VCaP (cell line): ENCODE results near the gene NRM.

Source experiments
- H3K27ac ChIP-seq: fragments of 450-650 bp; 2 replicates; pipeline ENCODE4 v1.5.1; 2017
- TF ChIP-seq, protein P1 (sequence below): fragments of 450-650 bp; conservative IDR thresholded peaks from 2 replicates; pipeline ENCODE4 v1.5.1; 2017; ENCODE audit warnings: mild to moderate bottlenecking, moderate library complexity

The NRM gene

DNA sequence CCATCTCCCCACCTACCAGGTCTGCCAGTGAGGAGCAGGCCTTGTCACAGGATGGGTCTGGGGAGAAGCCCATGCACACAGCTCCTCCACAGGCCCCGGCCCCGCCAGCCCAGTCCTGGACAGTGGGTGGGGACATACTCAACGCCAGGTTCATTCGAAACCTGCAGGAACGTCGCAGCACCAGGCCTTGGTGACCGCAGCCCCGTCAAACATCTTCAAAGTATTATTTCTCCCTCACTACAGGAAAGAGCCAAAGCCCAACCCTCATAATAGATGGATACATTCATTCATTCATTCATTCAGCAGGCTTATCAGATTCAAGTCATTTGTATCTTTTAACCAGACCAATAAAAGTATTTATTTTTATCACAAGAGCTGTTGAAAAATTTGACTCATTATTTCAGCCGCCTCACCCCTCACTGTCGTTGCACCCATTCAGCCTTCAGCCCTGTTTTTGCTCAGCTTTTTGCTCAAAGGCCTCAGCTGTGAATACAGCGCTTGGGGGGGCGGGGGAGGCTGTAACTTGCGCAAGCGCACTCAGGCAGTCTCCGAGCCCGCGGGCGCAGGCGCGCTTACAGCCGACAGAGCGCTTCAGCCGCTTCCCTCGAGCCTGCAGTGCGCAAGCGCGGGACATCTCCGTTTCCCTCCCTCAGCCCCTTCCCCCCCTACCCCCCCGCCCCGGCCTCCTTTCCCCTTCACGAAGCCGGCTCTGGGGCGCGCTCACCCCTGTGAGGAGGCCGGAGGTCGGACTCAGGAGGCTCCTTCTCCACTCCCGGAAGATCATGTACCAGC lies 44.1 kb downstream of the NRM start, which contains the start of gene C6orf136:
C6orf136 (plus strand) TSS at position 684 of the 792 bp plus-strand sequence; CDS start at position 783, 99 bp downstream.
- TF ChIP-seq, protein P1, sequence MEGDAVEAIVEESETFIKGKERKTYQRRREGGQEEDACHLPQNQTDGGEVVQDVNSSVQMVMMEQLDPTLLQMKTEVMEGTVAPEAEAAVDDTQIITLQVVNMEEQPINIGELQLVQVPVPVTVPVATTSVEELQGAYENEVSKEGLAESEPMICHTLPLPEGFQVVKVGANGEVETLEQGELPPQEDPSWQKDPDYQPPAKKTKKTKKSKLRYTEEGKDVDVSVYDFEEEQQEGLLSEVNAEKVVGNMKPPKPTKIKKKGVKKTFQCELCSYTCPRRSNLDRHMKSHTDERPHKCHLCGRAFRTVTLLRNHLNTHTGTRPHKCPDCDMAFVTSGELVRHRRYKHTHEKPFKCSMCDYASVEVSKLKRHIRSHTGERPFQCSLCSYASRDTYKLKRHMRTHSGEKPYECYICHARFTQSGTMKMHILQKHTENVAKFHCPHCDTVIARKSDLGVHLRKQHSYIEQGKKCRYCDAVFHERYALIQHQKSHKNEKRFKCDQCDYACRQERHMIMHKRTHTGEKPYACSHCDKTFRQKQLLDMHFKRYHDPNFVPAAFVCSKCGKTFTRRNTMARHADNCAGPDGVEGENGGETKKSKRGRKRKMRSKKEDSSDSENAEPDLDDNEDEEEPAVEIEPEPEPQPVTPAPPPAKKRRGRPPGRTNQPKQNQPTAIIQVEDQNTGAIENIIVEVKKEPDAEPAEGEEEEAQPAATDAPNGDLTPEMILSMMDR = no peak

DNA sequence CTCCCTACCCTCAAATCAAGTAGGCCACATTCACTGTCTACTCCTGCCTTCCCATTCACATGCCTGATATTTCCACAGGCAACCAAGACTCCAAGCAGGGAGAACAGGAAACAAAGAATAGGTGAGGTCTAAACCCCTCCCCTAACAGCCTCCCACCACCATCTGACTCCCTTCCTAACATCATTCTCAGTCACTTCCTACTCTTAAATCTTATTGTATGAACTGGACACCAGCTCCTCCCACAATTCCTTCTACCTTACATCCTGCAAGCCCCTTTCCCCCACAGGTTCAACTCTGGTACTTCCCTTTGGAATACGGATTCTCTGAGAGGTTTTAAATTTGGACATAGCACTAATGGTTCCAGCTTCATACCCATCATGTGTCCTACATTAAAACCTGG lies 44.8 kb downstream of the NRM start:
- TF ChIP-seq, protein P1 = no peak
- H3K27ac ChIP-seq = peak overlapping the region; percentile 94; the same call in 1 of the 2 replicates

More for the DNA sequence above, 44.1 kb downstream of the NRM start, which contains the start of gene C6orf136:
- H3K27ac ChIP-seq = peak within 1 kb of the TSS; percentile 94

DNA sequence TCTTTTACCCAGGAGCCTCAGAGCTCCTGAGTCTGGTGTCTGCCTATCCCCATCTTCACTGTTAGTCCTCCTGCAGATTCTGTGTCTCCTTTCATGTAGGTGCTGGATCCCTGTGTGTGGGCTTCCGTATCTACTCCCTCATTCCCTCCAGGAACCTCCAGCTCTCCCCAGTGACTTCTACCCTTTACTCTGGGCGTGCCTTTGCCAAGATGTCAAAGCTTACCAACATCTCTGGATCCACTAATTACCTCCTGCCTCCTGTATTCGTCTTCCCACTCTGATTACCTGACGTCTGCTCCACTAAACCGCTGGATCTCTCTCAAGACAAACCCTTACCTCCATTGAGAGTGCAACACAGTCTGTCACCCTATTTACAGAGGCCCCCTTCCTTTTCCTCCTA lies 46.0 kb downstream of the NRM start:
- TF ChIP-seq, protein P1 = no peak
- H3K27ac ChIP-seq = no peak overlapping the region

DNA sequence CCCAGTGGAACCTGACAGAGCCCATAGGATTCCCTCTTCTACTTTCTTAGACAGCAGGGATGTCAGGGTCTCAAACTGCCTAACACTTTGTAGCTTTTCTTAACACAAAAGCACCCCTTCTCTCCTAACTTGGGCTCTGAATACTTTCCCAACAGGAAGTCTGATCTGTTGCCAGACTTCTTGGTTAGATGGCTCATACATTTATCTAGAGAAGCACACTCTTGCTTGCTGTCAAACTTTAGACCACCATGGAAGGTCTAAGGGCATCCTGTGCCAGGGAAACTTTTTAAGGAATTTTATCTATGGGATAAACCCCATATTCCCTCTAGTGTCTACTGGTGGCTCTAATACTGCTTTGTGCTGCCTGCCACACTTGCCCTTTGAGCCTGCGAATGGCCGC lies 47.1 kb downstream of the NRM start:
- no peak overlapping the region for H3K27ac ChIP-seq
- TF ChIP-seq, protein P1 = no peak

DNA sequence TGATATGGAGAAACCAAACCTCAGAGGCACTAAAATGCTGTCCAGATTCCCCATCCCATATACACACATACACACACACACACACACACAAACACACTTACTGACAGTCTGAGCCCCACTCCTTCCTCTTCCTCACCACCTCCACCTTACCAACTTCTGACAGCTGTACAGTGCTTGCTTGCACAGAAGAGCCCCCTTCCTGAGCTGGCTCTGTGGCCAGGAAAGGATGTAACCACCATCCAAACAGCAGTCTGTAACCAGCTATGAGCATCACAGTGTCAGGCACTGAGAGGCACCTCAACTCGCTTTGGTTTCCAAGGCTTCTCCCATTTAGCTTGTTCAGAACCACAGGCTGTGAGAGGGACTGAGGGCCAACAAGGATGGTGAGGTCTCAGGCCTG lies 49.7 kb downstream of the NRM start:
- no peak overlapping the region for H3K27ac ChIP-seq
- TF ChIP-seq, protein P1 = no peak

DNA sequence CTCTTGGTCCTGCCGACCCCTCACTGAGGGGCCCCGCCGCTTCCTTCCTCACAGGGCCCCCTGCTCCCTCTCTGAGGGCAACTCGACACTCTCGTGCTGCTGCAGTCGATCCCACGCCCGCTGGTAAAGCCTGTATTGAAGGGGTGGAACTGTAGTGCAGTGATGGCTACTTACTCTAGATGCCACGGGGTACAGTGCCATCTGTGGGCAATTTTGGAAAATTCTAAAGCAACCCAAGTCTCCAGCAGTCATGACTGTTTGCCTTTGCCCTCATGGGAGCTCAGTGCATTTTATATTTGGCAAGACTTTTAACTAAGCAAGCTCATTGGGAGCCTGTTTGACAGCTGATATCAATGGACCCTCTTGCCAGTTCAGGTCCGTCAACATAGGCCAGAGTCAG lies 50.3 kb downstream of the NRM start:
- TF ChIP-seq, protein P1 = peak; percentile 23; the same call in 1 of the 2 replicates
- no peak overlapping the region for H3K27ac ChIP-seq
